Muscle layer of duodenum (tissue), 2 donors: Measurements from ENCODE around the gene SLC22A3.
"Not testable (repeated sequence)": the region's sequence is repeated elsewhere in the genome, so short reads cannot be mapped to it uniquely, and the experiment has no call there.

Experiments
- H3K27ac ChIP-seq: one replicate; pipeline ENCODE4 v1.7.0; 2013; ENCODE audit warnings: mild to moderate bottlenecking, low read length
- H3K27me3 ChIP-seq: one replicate; pipeline ENCODE4 v1.7.0; 2013; ENCODE audit warnings: low read depth, mild to moderate bottlenecking, control low read depth, low read length
- H3K36me3 ChIP-seq, 2 donors: one replicate each; pipeline ENCODE4 v1.7.0; 2013; ENCODE audit warnings: low read length in 2 of 2, control low read depth in 1 of 2, mild to moderate bottlenecking in 1 of 2; ENCODE audit not compliant: insufficient read depth in 2 of 2, control insufficient read depth in 1 of 2
- H3K4me1 ChIP-seq, 2 donors: one replicate each; pipeline ENCODE4 v1.7.0; 2013; ENCODE audit warnings: low read length in 2 of 2, mild to moderate bottlenecking in 2 of 2, control low read depth in 1 of 2, moderate library complexity in 1 of 2; ENCODE audit not compliant: insufficient read depth in 2 of 2, control insufficient read depth in 1 of 2
- H3K4me3 ChIP-seq, 2 donors: one replicate each; pipeline ENCODE4 v1.7.0; 2013; ENCODE audit warnings: low read length in 2 of 2, low read depth in 1 of 2, mild to moderate bottlenecking in 1 of 2
- H3K9me3 ChIP-seq, 2 donors: one replicate each; pipeline ENCODE4 v1.7.0; 2013; ENCODE audit warnings: low read length in 2 of 2, control low read depth in 1 of 2, mild to moderate bottlenecking in 1 of 2; ENCODE audit not compliant: control insufficient read depth in 1 of 2
- donor health status: healthy.

SLC22A3 gene, protein sequence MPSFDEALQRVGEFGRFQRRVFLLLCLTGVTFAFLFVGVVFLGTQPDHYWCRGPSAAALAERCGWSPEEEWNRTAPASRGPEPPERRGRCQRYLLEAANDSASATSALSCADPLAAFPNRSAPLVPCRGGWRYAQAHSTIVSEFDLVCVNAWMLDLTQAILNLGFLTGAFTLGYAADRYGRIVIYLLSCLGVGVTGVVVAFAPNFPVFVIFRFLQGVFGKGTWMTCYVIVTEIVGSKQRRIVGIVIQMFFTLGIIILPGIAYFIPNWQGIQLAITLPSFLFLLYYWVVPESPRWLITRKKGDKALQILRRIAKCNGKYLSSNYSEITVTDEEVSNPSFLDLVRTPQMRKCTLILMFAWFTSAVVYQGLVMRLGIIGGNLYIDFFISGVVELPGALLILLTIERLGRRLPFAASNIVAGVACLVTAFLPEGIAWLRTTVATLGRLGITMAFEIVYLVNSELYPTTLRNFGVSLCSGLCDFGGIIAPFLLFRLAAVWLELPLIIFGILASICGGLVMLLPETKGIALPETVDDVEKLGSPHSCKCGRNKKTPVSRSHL

DNA sequence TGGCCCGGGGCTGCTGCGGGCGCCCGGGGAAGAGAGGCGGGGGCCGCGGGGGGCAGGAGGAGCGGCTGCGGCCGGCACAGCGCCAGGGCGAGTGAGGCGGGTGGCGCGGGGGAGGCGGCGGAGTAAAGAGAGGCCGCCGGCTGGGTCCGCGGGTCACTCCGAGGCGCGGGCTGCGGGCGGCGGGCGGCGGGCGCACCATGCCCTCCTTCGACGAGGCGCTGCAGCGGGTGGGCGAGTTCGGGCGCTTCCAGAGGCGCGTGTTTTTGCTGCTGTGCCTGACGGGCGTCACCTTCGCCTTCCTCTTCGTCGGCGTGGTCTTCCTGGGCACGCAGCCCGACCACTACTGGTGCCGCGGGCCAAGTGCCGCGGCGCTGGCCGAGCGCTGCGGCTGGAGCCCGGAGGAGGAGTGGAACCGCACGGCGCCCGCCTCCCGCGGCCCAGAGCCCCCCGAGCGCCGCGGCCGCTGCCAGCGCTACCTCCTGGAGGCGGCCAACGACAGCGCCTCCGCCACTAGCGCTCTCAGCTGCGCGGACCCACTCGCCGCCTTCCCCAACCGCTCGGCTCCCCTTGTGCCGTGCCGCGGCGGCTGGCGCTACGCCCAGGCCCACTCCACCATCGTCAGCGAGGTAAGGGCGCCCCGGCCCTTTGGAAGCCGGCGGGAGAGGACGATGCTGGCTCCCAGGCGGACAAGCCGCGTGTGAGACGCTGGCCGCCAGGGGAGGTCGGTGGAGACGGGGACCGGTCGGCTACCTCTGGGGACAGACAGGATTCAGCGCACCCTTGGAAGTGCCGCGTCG is at the start of gene SLC22A3:
Gene SLC22A3 (plus strand): TSS at position 156 of the 797 bp plus-strand sequence. CDS start 42 bp downstream, at position 198.
- Histone ChIP-seq H3K36me3 (no peaks in the 10 kb centered on the region), H3K4me1 (peaks cover 0 to 17% of the 10 kb centered on the region in 2 donors), H3K27me3 (no peaks in the 10 kb centered on the region), H3K27ac (no peak within 1 kb of the TSS), H3K4me3 (peak within 1 kb of the TSS; percentile 57 to 78), H3K9me3 (no peaks in the 10 kb centered on the region)

DNA sequence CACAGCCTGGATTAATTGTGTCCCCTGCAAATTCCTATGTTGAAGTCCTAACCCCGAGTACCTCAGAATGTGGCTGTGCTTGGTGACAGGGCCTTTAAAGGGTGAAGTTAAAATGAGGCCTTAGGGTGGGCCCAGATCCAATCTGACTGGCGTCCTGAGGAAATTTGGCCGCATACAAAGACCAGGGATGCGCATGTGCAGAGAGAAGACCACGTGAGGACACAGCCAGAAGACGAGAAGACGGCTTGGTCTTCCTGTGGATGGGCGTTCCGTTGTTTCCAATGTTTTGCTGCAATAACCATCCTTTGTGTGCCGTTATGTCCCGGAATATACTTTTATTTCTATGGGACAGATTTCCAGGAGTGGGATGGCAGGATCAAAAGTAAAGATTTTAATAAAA is 48.6 kb upstream of the SLC22A3 start:
- Histone ChIP-seq H3K4me3 (no peak overlapping the region), H3K36me3 (no peaks in the 10 kb centered on the region), H3K27me3 (no peaks in the 10 kb centered on the region), H3K4me1 (no peaks in the 10 kb centered on the region), H3K27ac (no peak overlapping the region), H3K9me3 (no peaks in the 10 kb centered on the region)

DNA sequence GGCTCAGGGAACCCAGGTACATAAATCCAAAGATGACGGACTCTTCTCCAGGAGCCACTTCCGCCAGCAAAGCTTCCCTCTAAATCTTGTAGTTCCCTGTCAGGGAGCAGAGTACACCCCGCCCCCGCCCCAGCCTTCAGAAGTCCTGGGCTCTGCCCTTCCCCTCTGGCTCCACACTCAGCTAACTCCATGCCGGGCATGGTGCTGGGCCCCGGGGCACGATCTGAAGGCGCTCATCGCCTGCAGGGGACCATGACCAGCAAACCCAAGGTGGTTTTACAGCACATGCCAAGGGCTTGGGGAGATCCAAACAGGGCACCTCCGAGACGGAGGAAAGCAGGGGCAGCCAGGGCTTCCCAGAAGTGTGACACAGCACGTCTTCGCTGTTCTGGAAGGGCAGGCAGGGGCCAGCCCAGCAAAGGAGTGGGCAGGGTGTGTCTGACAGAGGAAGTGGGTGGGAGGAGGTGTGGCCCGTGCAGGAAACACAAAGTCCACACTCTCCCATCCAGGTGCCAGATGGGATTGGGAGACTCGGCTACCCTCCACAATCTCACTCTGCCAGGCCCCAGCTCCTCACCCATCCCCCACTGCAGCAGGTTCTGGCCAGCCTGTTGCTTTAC is 48.0 kb upstream of the SLC22A3 start:
- Histone ChIP-seq H3K36me3 (no peaks in the 10 kb centered on the region), H3K27ac (no peak overlapping the region), H3K4me3 (no peak overlapping the region), H3K4me1 (no peaks in the 10 kb centered on the region), H3K9me3 (no peaks in the 10 kb centered on the region), H3K27me3 (no peaks in the 10 kb centered on the region)

DNA sequence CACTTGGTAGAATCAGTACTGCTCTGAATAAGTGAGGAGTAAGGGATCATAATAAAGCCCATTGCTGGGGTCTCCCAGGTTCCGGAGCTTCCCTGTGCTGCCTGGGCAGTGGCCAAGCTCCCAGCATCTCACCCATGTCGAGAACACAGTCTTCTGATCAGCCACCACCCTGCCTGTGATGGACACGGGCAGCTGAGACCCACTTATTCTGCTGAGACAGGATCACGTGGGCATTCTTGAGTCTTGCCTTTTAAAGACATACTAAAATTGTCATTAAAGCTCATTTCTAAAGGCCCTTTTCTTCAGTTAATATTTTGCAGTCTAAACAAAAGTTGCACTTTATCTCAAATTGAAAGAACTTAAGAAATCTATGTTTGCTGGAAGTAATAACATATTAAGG is 46.8 kb upstream of the SLC22A3 start:
- H3K9me3 ChIP-seq: no peaks in the 10 kb centered on the region
- H3K4me1 ChIP-seq: peaks cover 0 to 2% of the 10 kb centered on the region in 2 donors
- no peaks in the 10 kb centered on the region for H3K27me3 ChIP-seq
- H3K36me3 ChIP-seq: no peaks in the 10 kb centered on the region
- H3K27ac ChIP-seq: no peak overlapping the region
- H3K4me3 ChIP-seq: no peak overlapping the region

DNA sequence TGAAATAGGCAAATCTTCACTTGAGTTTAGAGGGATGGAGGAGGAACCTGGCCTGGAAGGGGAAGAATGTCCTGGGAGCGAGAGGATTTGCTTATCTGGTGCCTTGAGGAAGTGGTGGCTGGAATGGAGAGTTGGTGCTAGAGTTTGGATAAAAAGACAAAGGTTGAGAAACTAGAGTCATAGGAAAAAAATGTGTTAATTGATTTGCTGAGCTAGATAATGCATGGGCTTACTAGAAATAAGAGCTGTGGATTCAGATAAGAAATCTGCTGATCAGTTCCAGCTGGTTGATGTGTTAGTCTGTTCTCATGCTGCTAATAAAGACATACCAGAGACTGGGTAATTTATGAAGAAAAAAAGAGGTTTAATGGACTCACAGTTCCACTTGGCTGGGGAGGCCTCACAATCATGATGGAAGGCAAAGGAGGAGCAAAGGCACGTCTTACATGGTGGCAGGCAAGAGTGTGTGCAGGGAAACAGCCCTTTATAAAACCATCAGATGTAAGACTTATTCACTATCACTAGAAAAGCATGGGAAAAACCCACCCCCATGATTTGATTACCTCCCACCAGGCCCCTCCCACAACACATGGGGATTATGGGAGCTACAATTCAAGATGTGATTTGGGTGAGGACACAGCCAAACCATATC is 45.6 kb upstream of the SLC22A3 start:
- H3K4me1 ChIP-seq, H3K9me3 ChIP-seq, H3K4me3 ChIP-seq, H3K27me3 ChIP-seq, H3K27ac ChIP-seq, H3K36me3 ChIP-seq: not testable (repeated sequence)

DNA sequence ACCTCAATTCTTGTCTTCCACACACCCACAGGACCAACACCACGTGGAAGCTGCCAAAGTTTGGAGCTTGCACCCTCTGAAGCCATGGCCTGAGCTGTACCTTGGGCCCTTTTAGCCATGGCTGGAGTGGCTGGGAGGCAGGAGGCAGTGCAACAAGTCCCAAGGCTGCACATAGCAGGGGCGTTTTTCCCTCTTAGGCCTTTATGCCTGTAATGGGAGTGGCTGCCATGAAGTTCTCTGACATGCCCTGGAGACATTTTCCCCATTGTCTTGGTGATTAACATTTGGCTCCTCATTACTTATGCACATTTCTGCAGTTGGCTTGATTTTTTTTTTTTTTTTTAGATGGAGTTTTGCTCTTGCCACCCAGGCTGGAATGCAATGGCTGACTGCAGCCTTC is 44.4 kb upstream of the SLC22A3 start:
- Histone ChIP-seq H3K9me3 (no peaks in the 10 kb centered on the region), H3K36me3 (no peaks in the 10 kb centered on the region), H3K27ac (no peak overlapping the region), H3K27me3 (no peaks in the 10 kb centered on the region), H3K4me3 (no peak overlapping the region), H3K4me1 (peaks cover 0 to 7% of the 10 kb centered on the region in 2 donors)

DNA sequence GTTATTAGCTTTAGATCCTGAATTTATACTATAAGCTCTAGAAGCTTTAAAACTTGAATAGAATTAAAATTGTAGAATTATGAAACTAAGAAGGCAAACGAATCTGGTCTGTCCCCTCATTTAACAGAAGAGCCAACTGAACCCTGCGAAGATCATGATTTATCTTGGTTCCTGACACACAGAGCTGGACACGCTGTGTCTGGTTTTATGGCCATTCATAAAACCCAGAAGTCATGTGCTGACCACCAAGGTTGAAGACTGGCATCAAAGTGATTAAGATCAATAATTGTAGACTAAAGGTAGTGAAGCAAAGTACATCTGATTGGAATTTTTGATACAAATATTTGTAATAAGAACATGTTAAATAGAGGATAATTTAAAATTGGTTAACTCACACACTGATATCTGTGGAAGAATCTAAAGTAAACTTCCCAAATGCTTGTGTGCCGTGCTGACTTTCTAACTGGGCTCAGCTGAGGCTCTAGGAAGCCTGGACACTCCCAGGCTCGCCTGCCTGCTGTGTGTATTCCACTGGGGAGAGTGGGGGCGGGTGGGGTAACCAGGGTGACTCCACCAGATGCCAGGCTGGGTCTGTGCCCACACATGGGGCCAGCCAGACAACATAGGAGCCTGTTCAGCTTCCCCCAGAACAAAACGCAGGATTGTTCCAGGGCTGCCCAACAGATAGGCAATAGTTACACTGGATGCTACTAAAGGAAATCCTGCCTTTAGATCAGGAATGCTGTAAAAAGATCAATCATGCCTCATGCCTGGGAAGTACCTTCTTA is 42.1 kb upstream of the SLC22A3 start:
- no peaks in the 10 kb centered on the region for H3K27me3 ChIP-seq
- no peak overlapping the region for H3K4me3 ChIP-seq
- H3K36me3 ChIP-seq: no peaks in the 10 kb centered on the region
- peaks cover 7 to 12% of the 10 kb centered on the region in 2 donors for H3K9me3 ChIP-seq
- H3K27ac ChIP-seq: no peak overlapping the region
- H3K4me1 ChIP-seq: peaks cover 0 to 7% of the 10 kb centered on the region in 2 donors

DNA sequence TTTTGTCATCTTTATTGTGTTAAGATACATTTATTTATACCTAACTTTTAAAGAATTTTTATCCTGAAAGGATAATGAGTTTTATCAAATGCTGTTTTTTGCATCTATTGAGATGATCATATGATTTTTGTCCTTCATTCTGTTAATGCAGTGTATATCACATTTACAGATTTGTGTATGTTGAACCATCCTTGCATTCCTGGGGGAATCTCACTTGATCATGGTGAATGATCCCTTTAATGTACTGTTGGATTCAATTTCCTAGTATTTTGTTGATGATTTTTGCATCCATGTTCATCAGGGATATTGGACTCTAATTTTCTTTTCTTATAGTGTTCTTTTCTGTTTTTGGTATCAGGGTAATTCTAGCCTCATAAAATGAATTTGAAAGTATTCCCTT is 38.5 kb upstream of the SLC22A3 start:
- H3K4me3 ChIP-seq: no peak overlapping the region
- H3K4me1 ChIP-seq: peaks cover 0 to 7% of the 10 kb centered on the region in 2 donors
- H3K36me3 ChIP-seq: no peaks in the 10 kb centered on the region
- no peak overlapping the region for H3K27ac ChIP-seq
- no peaks in the 10 kb centered on the region for H3K27me3 ChIP-seq
- H3K9me3 ChIP-seq: peaks cover 14 to 27% of the 10 kb centered on the region in 2 donors

DNA sequence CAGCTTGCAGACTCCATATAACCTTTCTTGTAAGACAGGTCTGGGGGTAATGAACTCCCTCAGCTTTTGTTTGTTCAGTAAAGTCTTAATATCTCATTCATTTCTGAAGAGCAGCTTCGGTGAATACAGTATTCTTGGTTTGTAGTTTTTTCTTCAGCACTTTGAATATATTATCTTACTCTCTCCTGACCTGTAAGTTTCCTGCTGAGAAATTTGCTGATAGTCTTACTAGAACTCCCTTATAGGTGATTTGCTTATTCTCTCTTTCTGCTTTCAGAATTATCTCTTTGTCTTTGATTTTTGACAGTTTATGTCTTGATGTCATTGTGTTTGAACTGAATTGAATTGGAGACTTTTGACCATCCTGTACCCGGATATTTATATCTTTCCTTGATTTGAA is 35.3 kb upstream of the SLC22A3 start:
- Histone ChIP-seq H3K4me1 (no peaks in the 10 kb centered on the region), H3K27ac (no peak overlapping the region), H3K27me3 (no peaks in the 10 kb centered on the region), H3K9me3 (peaks cover 14 to 27% of the 10 kb centered on the region in 2 donors), H3K4me3 (no peak overlapping the region), H3K36me3 (no peaks in the 10 kb centered on the region)

DNA sequence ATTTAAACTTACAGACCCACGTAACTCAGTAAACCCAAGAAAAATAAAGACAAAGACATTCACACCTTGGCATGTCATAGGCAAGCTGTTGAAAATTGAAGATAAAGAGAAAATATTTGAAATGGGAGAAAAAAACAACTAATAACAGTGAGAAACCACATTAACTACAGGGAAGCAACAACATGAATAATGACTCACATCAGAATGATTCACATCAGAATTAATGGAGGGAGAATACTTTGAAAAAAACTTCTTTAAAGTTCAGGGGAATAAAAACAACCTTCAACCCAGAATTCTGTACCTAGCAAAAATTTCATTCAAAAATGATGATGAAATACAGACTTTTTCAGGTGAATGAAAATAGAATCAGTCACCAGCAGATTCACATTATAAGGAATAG is 32.9 kb upstream of the SLC22A3 start:
- Histone ChIP-seq H3K27ac (no peak overlapping the region), H3K36me3 (no peaks in the 10 kb centered on the region), H3K4me3 (no peak overlapping the region), H3K27me3 (no peaks in the 10 kb centered on the region), H3K4me1 (no peaks in the 10 kb centered on the region), H3K9me3 (peaks cover 6 to 16% of the 10 kb centered on the region in 2 donors)
